HG02798 (cell line): Measurements from ENCODE around the gene MPDZ.
"Not testable (repeated sequence)": the region's sequence is repeated elsewhere in the genome, so short reads cannot be mapped to it uniquely, and the experiment has no call there.

Experiments
- ATAC-seq: cut with Tn5 transposase; IDR thresholded peaks from one replicate; pipeline ENCODE4 v1.9.1; 2021; ENCODE audit warnings: mild to moderate bottlenecking; ENCODE audit not compliant: unreplicated experiment, poor library complexity

Gene MPDZ

GRCh38 chr9:13266167-13266566, 13.3 kb downstream of the MPDZ start:
- ATAC-seq, result no peak

GRCh38 chr9:13264788-13265187, 14.7 kb downstream of the MPDZ start:
- no peak for ATAC-seq

GRCh38 chr9:13263511-13263910, 16.0 kb downstream of the MPDZ start:
- no peak for ATAC-seq

- ATAC-seq, result no peak
These were observed 26.6 kb downstream of the MPDZ start for GRCh38 chr9:13252852-13253251.

GRCh38 chr9:13244181-13244580, 35.3 kb downstream of the MPDZ start:
- no peak for ATAC-seq

- ATAC-seq, result no peak
These were observed 38.2 kb downstream of the MPDZ start for GRCh38 chr9:13241283-13241682.

GRCh38 chr9:13239660-13240059, 39.8 kb downstream of the MPDZ start:
- no peak for ATAC-seq

- ATAC-seq, result no peak
These were observed 40.3 kb downstream of the MPDZ start for GRCh38 chr9:13239208-13239607.

GRCh38 chr9:13234932-13235331, 44.6 kb downstream of the MPDZ start:
- ATAC-seq, result no peak

GRCh38 chr9:13228431-13228830, 51.1 kb downstream of the MPDZ start:
- no peak for ATAC-seq

- ATAC-seq, result no peak
These were observed 55.1 kb downstream of the MPDZ start for GRCh38 chr9:13224366-13224765.

GRCh38 chr9:13222733-13223132, 56.8 kb downstream of the MPDZ start:
- ATAC-seq, result not testable (repeated sequence)

GRCh38 chr9:13221741-13222140, 57.8 kb downstream of the MPDZ start:
- no peak for ATAC-seq

- no peak for ATAC-seq
These were observed 58.7 kb downstream of the MPDZ start for GRCh38 chr9:13220837-13221236.

GRCh38 chr9:13215791-13216554, 63.5 kb downstream of the MPDZ start:
- ATAC-seq, result no peak

GRCh38 chr9:13213998-13214397, 65.5 kb downstream of the MPDZ start:
- ATAC-seq, result no peak

- no peak for ATAC-seq
These were observed 66.2 kb downstream of the MPDZ start for GRCh38 chr9:13213337-13213736.

- no peak for ATAC-seq
These were observed 69.2 kb downstream of the MPDZ start for GRCh38 chr9:13210306-13210705.

GRCh38 chr9:13209498-13209897, 70.0 kb downstream of the MPDZ start:
- ATAC-seq, result no peak

- no peak for ATAC-seq
These were observed 73.7 kb downstream of the MPDZ start for GRCh38 chr9:13205824-13206223.

GRCh38 chr9:13190040-13190439, 89.5 kb downstream of the MPDZ start:
- ATAC-seq, result no peak

- no peak for ATAC-seq
These were observed 90.1 kb downstream of the MPDZ start for GRCh38 chr9:13189362-13189761.
